Measurements from ENCODE around the gene CMTM6.

CMTM6 gene

GRCh38 chr3:32454731-32455608 is 47.7 kb downstream of the CMTM6 start:
- no peak overlapping the region for H3K4me3 ChIP-seq (ENCODE audit: low read depth, low read length)
- DNase-seq (ENCODE audit: low read depth) = no peak
- no peak for TF ChIP-seq CTCF (IDR thresholded peaks at IDR 0.05; ENCODE audit: low read depth, low read length, missing control alignments)
- in situ Hi-C loops (cut with HindIII; ENCODE audit: low sequenced_read_pairs) = no loop called here

GRCh38 chr3:32454111-32454510 is 48.5 kb downstream of the CMTM6 start:
- no peak for DNase-seq (ENCODE audit: low read depth)
- TF ChIP-seq CTCF (IDR thresholded peaks at IDR 0.05; ENCODE audit: low read depth, low read length, missing control alignments) = no peak
- in situ Hi-C loops (cut with HindIII; ENCODE audit: low sequenced_read_pairs) = no loop called here
- H3K4me3 ChIP-seq (ENCODE audit: low read depth, low read length) = no peak overlapping the region

- in situ Hi-C loops (cut with HindIII; ENCODE audit: low sequenced_read_pairs) = no loop called here
- no peak for DNase-seq (ENCODE audit: low read depth)
- H3K4me3 ChIP-seq (ENCODE audit: low read depth, low read length) = no peak overlapping the region
- no peak for TF ChIP-seq CTCF (IDR thresholded peaks at IDR 0.05; ENCODE audit: low read depth, low read length, missing control alignments)
Observed at GRCh38 chr3:32453346-32453745, 49.3 kb downstream of the CMTM6 start.

- in situ Hi-C loops (cut with HindIII; ENCODE audit: low sequenced_read_pairs) = no loop called here
- no peak for TF ChIP-seq CTCF (IDR thresholded peaks at IDR 0.05; ENCODE audit: low read depth, low read length, missing control alignments)
Observed at GRCh38 chr3:32452009-32452408, 50.6 kb downstream of the CMTM6 start.

GRCh38 chr3:32450992-32451659 is 51.5 kb downstream of the CMTM6 start:
- no peak for DNase-seq (ENCODE audit: low read depth)
- TF ChIP-seq CTCF (IDR thresholded peaks at IDR 0.05; ENCODE audit: low read depth, low read length, missing control alignments) = no peak
- in situ Hi-C loops (cut with HindIII; ENCODE audit: low sequenced_read_pairs) = no loop called here
- H3K4me3 ChIP-seq (ENCODE audit: low read depth, low read length) = no peak overlapping the region

More at GRCh38 chr3:32452009-32452408, 50.6 kb downstream of the CMTM6 start:
- no peak overlapping the region for H3K4me3 ChIP-seq (ENCODE audit: low read depth, low read length)
- DNase-seq (ENCODE audit: low read depth) = no peak

- in situ Hi-C loops (cut with HindIII; ENCODE audit: low sequenced_read_pairs) = no loop called here
- no peak for DNase-seq (ENCODE audit: low read depth)
- no peak for TF ChIP-seq CTCF (IDR thresholded peaks at IDR 0.05; ENCODE audit: low read depth, low read length, missing control alignments)
- no peak overlapping the region for H3K4me3 ChIP-seq (ENCODE audit: low read depth, low read length)
Observed at GRCh38 chr3:32450426-32450825, 52.2 kb downstream of the CMTM6 start.

Measured in astrocyte of the cerebellum (primary cell).